OCI-LY3 (cell line): ENCODE measurements around the gene DPY30.

ENCODE experiments used
- H2AFZ ChIP-seq: fragments of 200-600, 300-600 bp; shearing (Covaris generic); 2 replicates; pipeline ENCODE4 v1.6.0; 2014; ENCODE audit warnings: antibody characterized with exemption, low read depth, low read length
- H3K27ac ChIP-seq: fragments of 200-600, 300-600 bp; sonication (generic); 2 replicates; pipeline ENCODE4 v1.5.1; 2014; ENCODE audit warnings: mild to moderate bottlenecking, low read length, moderate library complexity, mixed read lengths
- H3K27me3 ChIP-seq: fragments of 200-600, 300-600 bp; sonication (generic); 2 replicates; pipeline ENCODE4 v1.6.1; 2014; ENCODE audit warnings: low read depth, low read length, mixed read lengths
- H3K36me3 ChIP-seq: fragments of 200-600, 300-600 bp; sonication (generic); replicated peaks from 2 replicates; pipeline ENCODE3; 2014; ENCODE audit warnings: low read depth, low read length, mixed read lengths
- H3K4me1 ChIP-seq: fragments of 300-600, 200-600 bp; sonication (generic); 2 replicates; pipeline ENCODE4 v1.6.1; 2014; ENCODE audit warnings: low read length, mixed read lengths
- H3K4me2 ChIP-seq: fragments of 200-600, 300-600 bp; sonication (generic); 2 replicates; pipeline ENCODE4 v1.6.1; 2014; ENCODE audit warnings: low read length, mixed read lengths
- H3K4me3 ChIP-seq: fragments of 300-600, 200-600 bp; sonication (generic); 2 replicates; pipeline ENCODE4 v1.5.1; 2014; ENCODE audit warnings: antibody characterized with exemption, mild to moderate bottlenecking, low read length, moderate library complexity
- H3K79me2 ChIP-seq: fragments of 300-600, 200-600 bp; shearing (Covaris generic); 2 replicates; pipeline ENCODE4 v1.6.1; 2014; ENCODE audit warnings: mild to moderate bottlenecking, low read length, mixed read lengths
- H3K9ac ChIP-seq: fragments of 300-600, 200-600 bp; shearing (Covaris generic); 2 replicates; pipeline ENCODE4 v1.6.0; 2014; ENCODE audit warnings: mild to moderate bottlenecking, low read length, moderate library complexity
- H3K9me3 ChIP-seq: fragments of 200-600, 300-600 bp; shearing (Covaris generic); 2 replicates; pipeline ENCODE4 v1.6.1; 2014; ENCODE audit warnings: low read length, mixed read lengths; ENCODE audit not compliant: insufficient read depth
- H4K20me1 ChIP-seq: fragments of 200-600, 300-600 bp; sonication (generic); 2 replicates; pipeline ENCODE4 v1.6.1; 2016; ENCODE audit warnings: low read length, mixed read lengths; ENCODE audit not compliant: insufficient read depth
- CTCF ChIP-seq: fragments of 200-600, 300-600 bp; sonication (generic); IDR thresholded peaks from 2 replicates; pipeline ENCODE4 v1.5.1; 2014; ENCODE audit warnings: antibody characterized with exemption, low read length, low read depth
- EZH2phosphoT487 ChIP-seq: fragments of 200-600 bp; shearing (Covaris generic); IDR thresholded peaks from 2 replicates; pipeline ENCODE4 v1.6.1; 2018; ENCODE audit warnings: antibody characterized with exemption, mixed run types, low read depth

DPY30 gene

DNA sequence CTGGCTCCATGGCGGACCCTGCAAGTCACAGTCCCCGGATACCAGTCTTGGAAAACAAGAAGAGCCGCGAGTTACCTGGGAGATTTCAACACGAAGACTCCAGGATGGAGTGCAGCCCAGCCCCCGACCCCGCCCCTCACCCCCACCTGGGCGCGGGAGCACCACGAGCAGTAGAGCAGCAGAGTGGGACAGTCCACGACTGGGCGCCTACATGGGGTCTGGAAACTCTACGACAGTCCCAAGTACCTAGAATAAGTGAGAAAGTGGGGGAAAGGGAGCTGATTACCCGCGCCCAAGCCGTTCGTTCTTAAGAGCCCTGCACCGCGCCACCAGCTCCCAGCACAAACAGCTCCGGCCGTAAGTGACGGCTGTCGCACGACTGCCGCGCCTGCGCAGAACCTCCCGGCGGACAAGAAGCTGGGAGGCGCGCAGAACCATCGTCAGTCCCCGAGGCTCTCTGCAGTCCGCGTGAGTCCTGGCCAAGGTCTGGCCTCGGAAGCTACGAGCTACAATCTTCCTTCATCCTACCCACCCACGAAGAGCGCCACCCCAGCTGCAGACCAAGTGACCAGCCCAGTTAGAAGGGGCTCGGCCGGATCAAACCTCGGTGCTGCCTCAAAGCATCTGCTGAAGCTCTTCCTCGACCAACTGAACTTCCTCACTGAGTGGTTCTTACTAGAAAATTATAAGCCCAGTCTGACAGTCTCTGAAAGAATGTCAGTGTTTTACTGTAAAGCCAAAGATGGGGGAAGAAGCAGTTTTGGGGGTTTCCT lies at the start of gene DPY30:
Gene DPY30, minus strand, starts transcription at position 359 of the 773 bp plus-strand sequence. Its CDS starts 349 bp downstream, at position 10.
- Histone ChIP-seq H3K4me2 (peak within 1 kb of the TSS; percentile 97), H3K4me1 (peaks cover 9% of the 10 kb centered on the region), H3K27me3 (no peaks in the 10 kb centered on the region), H3K9me3 (no peaks in the 10 kb centered on the region), H4K20me1 (no peaks in the 10 kb centered on the region), H3K79me2 (peaks cover 10% of the 10 kb centered on the region), H3K36me3 (no peaks in the 10 kb centered on the region), H3K4me3 (peak within 1 kb of the TSS; percentile 95), H2AFZ (peak within 1 kb of the TSS; percentile 98), H3K27ac (peak within 1 kb of the TSS; percentile 74), H3K9ac (peak within 1 kb of the TSS; percentile 84)
- TF ChIP-seq CTCF, result 0 out of 2 replicates have a peak, but pooled peaks have one; percentile 4
- no peak for TF ChIP-seq EZH2phosphoT487

GRCh38 chr2:32074134-32074506 lies 34.5 kb upstream of the DPY30 start:
- Histone ChIP-seq H3K27me3 (no peaks in the 10 kb centered on the region), H3K27ac (no peak overlapping the region), H3K79me2 (no peaks in the 10 kb centered on the region; the same call in 1 of the 2 replicates), H3K4me1 (no peaks in the 10 kb centered on the region), H3K36me3 (no peaks in the 10 kb centered on the region), H4K20me1 (0 out of 2 replicates have a peak, but pooled peaks cover 4% of the 10 kb centered on the region), H3K4me2 (no peak overlapping the region), H2AFZ (no peak overlapping the region), H3K4me3 (no peak overlapping the region), H3K9ac (no peak overlapping the region), H3K9me3 (no peaks in the 10 kb centered on the region)
- no peak for TF ChIP-seq CTCF

GRCh38 chr2:32067549-32067948 lies 27.9 kb upstream of the DPY30 start:
- Histone ChIP-seq H3K4me2 (no peak overlapping the region), H3K27me3 (no peaks in the 10 kb centered on the region), H3K79me2 (peaks cover 12% of the 10 kb centered on the region), H3K4me1 (peaks cover 7% of the 10 kb centered on the region), H2AFZ (no peak overlapping the region), H3K9me3 (no peaks in the 10 kb centered on the region), H3K36me3 (no peaks in the 10 kb centered on the region), H3K27ac (no peak overlapping the region), H3K9ac (no peak overlapping the region), H4K20me1 (no peaks in the 10 kb centered on the region), H3K4me3 (no peak overlapping the region)
- TF ChIP-seq EZH2phosphoT487, result no peak
- TF ChIP-seq CTCF, result no peak

DNA sequence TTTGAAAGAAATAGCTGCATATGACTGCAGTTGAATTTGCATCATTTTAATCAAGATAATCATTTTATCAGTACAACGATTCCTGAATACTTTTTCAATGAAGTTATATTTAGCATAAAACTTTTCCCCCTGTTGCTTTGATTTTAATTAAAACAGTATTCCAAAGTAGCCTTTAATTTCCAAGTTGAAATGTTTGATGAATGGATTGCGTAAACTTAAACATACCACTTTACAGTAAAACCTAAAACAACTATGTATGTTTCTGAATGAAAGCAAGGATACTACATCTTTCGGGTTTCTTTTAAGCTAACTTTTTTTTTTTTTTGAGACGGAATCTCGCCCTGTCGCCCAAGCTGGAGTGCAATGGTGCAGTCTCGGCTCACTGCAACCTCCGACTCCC lies 25.1 kb upstream of the DPY30 start:
- no peak overlapping the region for H2AFZ ChIP-seq
- no peak overlapping the region for H3K27ac ChIP-seq
- H3K79me2 ChIP-seq, result peaks cover 12% of the 10 kb centered on the region

More for the DNA sequence above, 25.1 kb upstream of the DPY30 start:
- Histone ChIP-seq H3K4me1 (peaks cover 12% of the 10 kb centered on the region), H3K9me3 (no peaks in the 10 kb centered on the region; the same call in 1 of the 2 replicates), H3K4me2 (peak overlapping the region; percentile 86), H3K9ac (peak overlapping the region; percentile 79), H3K27me3 (no peaks in the 10 kb centered on the region), H3K36me3 (no peaks in the 10 kb centered on the region), H3K4me3 (peak overlapping the region; percentile 90), H4K20me1 (no peaks in the 10 kb centered on the region)
- TF ChIP-seq CTCF (no peak), EZH2phosphoT487 (no peak)
